ENCODE results near the gene BSPH1. TPM values are rescaled to one million over a fixed set of nuclear protein-coding genes. Genes with fewer than 3 reads are reported as not detected.
"Not testable (repeated sequence)": the region's sequence is repeated elsewhere in the genome, so short reads cannot be mapped to it uniquely, and the experiment has no call there.

The BSPH1 gene
- total and polyA plus RNA-seq, 2 donors (not counting 1 experiment from before 2014, with no cell fraction given), result not detected

- no peaks in the 10 kb centered on the region for H4K20me1 ChIP-seq (ENCODE audit: control insufficient read depth, extremely low read depth, insufficient read depth, low read length)
- H3K36me3 ChIP-seq (ENCODE audit: control insufficient read depth, insufficient read depth, low read length), result no peaks in the 10 kb centered on the region
- no peak within 1 kb of the TSS for H2AFZ ChIP-seq (ENCODE audit: low read length)
- no peak for TF ChIP-seq EZH2 (IDR thresholded peaks at IDR 0.05; ENCODE audit: low read length, missing control alignments)
- TF ChIP-seq CTCF (conservative IDR thresholded peaks at IDR 0.05 in 1 of 2, IDR thresholded peaks at IDR 0.05 in 1 of 2; ENCODE audit: low read depth in 1 of 2, low read length in 2 of 2), result no peak
- no peaks in the 10 kb centered on the region for H3K4me1 ChIP-seq (ENCODE audit: control insufficient read depth, extremely low read depth, insufficient read depth, low read length)
- no peaks in the 10 kb centered on the region for H3K9me3 ChIP-seq (ENCODE audit: control insufficient read depth, insufficient read depth, low read depth, low read length)
- no peak for DNase-seq (ENCODE audit: low read depth in 2 of 2)
- H3K4me3 ChIP-seq (replicated peaks in 1 of 4; ENCODE audit: control extremely low read depth in 1 of 4, insufficient read depth in 1 of 4, low read depth in 3 of 4, low read length in 4 of 4), result no peak within 1 kb of the TSS
- H3K4me2 ChIP-seq (ENCODE audit: extremely low read depth, insufficient read depth, low read length), result no peak within 1 kb of the TSS
- no peak within 1 kb of the TSS for H3K27ac ChIP-seq (ENCODE audit: insufficient read depth, low read length)
- no peaks in the 10 kb centered on the region for H3K79me2 ChIP-seq (ENCODE audit: control insufficient read depth, insufficient read depth, low read length)
- no peaks in the 10 kb centered on the region for H3K27me3 ChIP-seq (ENCODE audit: control insufficient read depth, insufficient read depth, low read length)
- H3K9ac ChIP-seq (ENCODE audit: insufficient read depth, low read length), result no peak within 1 kb of the TSS
Observed at GRCh38 chr19:47994209-47994802, 2.3 kb upstream of the BSPH1 start, which contains the start of gene ELSPBP1. ELSPBP1 (plus strand) TSS chr19:47994632; CDS start chr19:48008668, 14,036 bp downstream.

GRCh38 chr19:47991191-47991808, 670 bp downstream of the BSPH1 start:
- Histone ChIP-seq H3K79me2 (ENCODE audit: control insufficient read depth, insufficient read depth, low read length) (no peaks in the 10 kb centered on the region), H3K9ac (ENCODE audit: insufficient read depth, low read length) (no peak overlapping the region), H4K20me1 (ENCODE audit: control insufficient read depth, extremely low read depth, insufficient read depth, low read length) (no peaks in the 10 kb centered on the region), H3K27ac (ENCODE audit: insufficient read depth, low read length) (no peak overlapping the region), H3K4me1 (ENCODE audit: control insufficient read depth, extremely low read depth, insufficient read depth, low read length) (no peaks in the 10 kb centered on the region), H3K9me3 (ENCODE audit: control insufficient read depth, insufficient read depth, low read depth, low read length) (no peaks in the 10 kb centered on the region), H2AFZ (ENCODE audit: low read length) (no peak overlapping the region), H3K36me3 (ENCODE audit: control insufficient read depth, insufficient read depth, low read length) (no peaks in the 10 kb centered on the region), H3K27me3 (ENCODE audit: control insufficient read depth, insufficient read depth, low read length) (no peaks in the 10 kb centered on the region), H3K4me3 (replicated peaks in 1 of 4; ENCODE audit: control extremely low read depth in 1 of 4, insufficient read depth in 1 of 4, low read depth in 3 of 4, low read length in 4 of 4) (no peak overlapping the region), H3K4me2 (ENCODE audit: extremely low read depth, insufficient read depth, low read length) (no peak overlapping the region)
- TF ChIP-seq EZH2 (IDR thresholded peaks at IDR 0.05; ENCODE audit: low read length, missing control alignments) (no peak), CTCF (conservative IDR thresholded peaks at IDR 0.05 in 1 of 2, IDR thresholded peaks at IDR 0.05 in 1 of 2; ENCODE audit: low read depth in 1 of 2, low read length in 2 of 2) (no peak)
- DNase-seq (ENCODE audit: low read depth in 2 of 2), result no peak

- H3K9ac ChIP-seq (ENCODE audit: insufficient read depth, low read length), result no peak overlapping the region
- no peaks in the 10 kb centered on the region for H3K36me3 ChIP-seq (ENCODE audit: control insufficient read depth, insufficient read depth, low read length)
- H3K27ac ChIP-seq (ENCODE audit: insufficient read depth, low read length), result no peak overlapping the region
- no peaks in the 10 kb centered on the region for H3K9me3 ChIP-seq (ENCODE audit: control insufficient read depth, insufficient read depth, low read depth, low read length)
- TF ChIP-seq CTCF (conservative IDR thresholded peaks at IDR 0.05 in 1 of 2, IDR thresholded peaks at IDR 0.05 in 1 of 2; ENCODE audit: low read depth in 1 of 2, low read length in 2 of 2), result no peak
- no peak for TF ChIP-seq EZH2 (IDR thresholded peaks at IDR 0.05; ENCODE audit: low read length, missing control alignments)
- H3K4me1 ChIP-seq (ENCODE audit: control insufficient read depth, extremely low read depth, insufficient read depth, low read length), result no peaks in the 10 kb centered on the region
- H2AFZ ChIP-seq (ENCODE audit: low read length), result no peak overlapping the region
- no peak for DNase-seq (ENCODE audit: low read depth in 2 of 2)
- no peaks in the 10 kb centered on the region for H3K27me3 ChIP-seq (ENCODE audit: control insufficient read depth, insufficient read depth, low read length)
- no peaks in the 10 kb centered on the region for H4K20me1 ChIP-seq (ENCODE audit: control insufficient read depth, extremely low read depth, insufficient read depth, low read length)
- no peaks in the 10 kb centered on the region for H3K79me2 ChIP-seq (ENCODE audit: control insufficient read depth, insufficient read depth, low read length)
- H3K4me2 ChIP-seq (ENCODE audit: extremely low read depth, insufficient read depth, low read length), result no peak overlapping the region
- no peak overlapping the region for H3K4me3 ChIP-seq (replicated peaks in 1 of 4; ENCODE audit: control extremely low read depth in 1 of 4, insufficient read depth in 1 of 4, low read depth in 3 of 4, low read length in 4 of 4)
Observed at GRCh38 chr19:47973529-47973928, 18.4 kb downstream of the BSPH1 start.

- DNase-seq (ENCODE audit: low read depth in 2 of 2); H3K4me2 ChIP-seq (ENCODE audit: extremely low read depth, insufficient read depth, low read length); H3K79me2 ChIP-seq (ENCODE audit: control insufficient read depth, insufficient read depth, low read length); H3K9ac ChIP-seq (ENCODE audit: insufficient read depth, low read length); H3K36me3 ChIP-seq (ENCODE audit: control insufficient read depth, insufficient read depth, low read length); H3K27ac ChIP-seq (ENCODE audit: insufficient read depth, low read length); H3K4me3 ChIP-seq (replicated peaks in 1 of 4; ENCODE audit: control extremely low read depth in 1 of 4, insufficient read depth in 1 of 4, low read depth in 3 of 4, low read length in 4 of 4); H3K4me1 ChIP-seq (ENCODE audit: control insufficient read depth, extremely low read depth, insufficient read depth, low read length); H3K9me3 ChIP-seq (ENCODE audit: control insufficient read depth, insufficient read depth, low read depth, low read length); H3K27me3 ChIP-seq (ENCODE audit: control insufficient read depth, insufficient read depth, low read length); H4K20me1 ChIP-seq (ENCODE audit: control insufficient read depth, extremely low read depth, insufficient read depth, low read length); H2AFZ ChIP-seq (ENCODE audit: low read length): not testable (repeated sequence)
Observed at GRCh38 chr19:47955936-47956335, 36.0 kb downstream of the BSPH1 start.

All from fibroblast of lung (primary cell).